ENCODE data around the gene TIMP3.

DNA sequence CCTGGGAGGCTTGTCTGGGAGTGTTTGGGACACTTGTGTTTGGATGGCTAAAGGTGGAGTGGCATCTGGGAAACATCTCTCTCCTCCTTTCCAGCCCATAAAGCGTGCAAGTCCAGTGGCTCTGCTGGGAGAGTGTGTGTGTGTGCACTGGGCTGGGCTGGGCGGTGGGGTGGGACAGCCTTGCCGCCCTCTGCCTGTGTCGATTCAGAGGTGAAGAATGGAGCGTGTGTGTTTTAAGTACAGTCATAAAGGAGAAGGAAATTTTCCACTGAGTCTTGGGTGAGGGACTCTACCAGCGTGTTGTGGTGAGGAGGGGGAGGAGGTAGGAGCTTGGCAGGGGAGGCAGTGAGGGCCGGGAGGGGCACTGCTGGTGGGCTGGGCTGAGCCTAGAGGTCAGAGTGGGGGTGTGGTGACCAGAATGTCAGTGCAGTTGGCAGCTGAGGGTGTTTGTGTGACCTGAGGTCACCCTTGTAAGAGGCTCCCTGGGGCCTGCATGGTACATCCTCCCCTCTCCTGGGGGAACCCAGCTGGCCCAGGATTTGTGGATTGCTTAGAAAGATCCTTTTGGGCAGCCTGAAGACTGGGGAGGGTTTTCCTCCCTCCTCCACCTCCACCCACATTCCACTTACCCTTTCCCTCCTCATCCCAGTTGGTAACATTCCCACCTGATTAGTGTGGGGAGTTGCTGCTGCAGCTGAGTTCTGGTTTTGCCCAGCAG lies 1.7 kb downstream of the TIMP3 start:
- peak in 1 of 2 donors; percentile 19 for TF ChIP-seq POLR2A (IDR thresholded peaks at IDR 0.05)
- peak in 1 of 2 donors; percentile 68 for TF ChIP-seq EP300 (IDR thresholded peaks at IDR 0.05)

Measured in tibial nerve (tissue), 3 donors.